ENCODE data around the gene TMEM150B. TPM values are rescaled to one million over a fixed set of nuclear protein-coding genes. Genes with fewer than 3 reads are reported as not detected.

The TMEM150B gene
- total RNA-seq, 2 donors from 2014 or later = 0.67 to 2.7 TPM

- Mint-ChIP-seq H3K4me1 (ENCODE audit: low read depth in 2 of 2) (peaks cover 10 to 24% of the 10 kb centered on the region in 2 donors), H3K4me3 (no peak overlapping the region), H3K27me3 (peaks cover 21 to 26% of the 10 kb centered on the region in 2 donors), H3K9me3 (no peaks in the 10 kb centered on the region), H3K36me3 (no peaks in the 10 kb centered on the region), H3K27ac (peak overlapping the region in 1 of 2 donors; percentile 24)
- no peak for ATAC-seq
- DNase-seq (ENCODE audit: low spot score) = no peak
Measured at GRCh38 chr19:55350620-55351315, 25.6 kb upstream of the TMEM150B start.

DNA sequence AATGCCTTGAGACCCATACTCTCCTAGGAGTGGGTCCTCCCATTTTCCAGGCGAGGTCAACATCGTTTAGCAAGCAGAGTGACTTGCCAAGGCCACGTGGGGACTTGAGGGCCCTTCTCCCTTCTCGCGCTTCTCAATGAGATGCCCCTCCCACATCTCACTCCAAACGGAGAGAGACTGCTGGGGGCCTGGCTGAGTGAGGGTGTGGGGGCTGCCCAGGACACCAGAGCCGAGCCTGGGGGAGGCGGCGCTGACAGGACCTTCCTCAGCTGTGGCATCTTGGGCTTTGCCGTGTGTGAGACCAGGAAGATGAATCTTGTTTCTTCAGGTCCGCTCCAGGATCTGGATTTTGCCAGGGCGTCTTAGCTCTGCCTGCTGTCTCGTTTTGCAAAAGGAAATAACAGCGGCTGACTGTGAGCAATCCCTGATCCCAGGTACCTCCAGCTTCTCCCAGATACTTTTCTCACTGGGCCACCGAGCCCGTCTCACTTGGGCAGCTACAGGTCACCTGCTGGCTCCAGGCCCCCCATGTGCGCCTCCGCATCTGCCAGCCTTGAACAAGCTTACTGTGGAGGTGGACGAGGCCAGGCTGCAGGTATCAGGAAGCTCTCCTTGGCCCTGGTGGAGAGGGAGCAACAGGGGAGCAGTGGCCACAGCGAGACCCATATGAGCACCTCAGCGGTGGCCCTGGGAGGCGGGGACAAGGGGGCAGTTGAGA, 23.3 kb upstream of the TMEM150B start:
- Mint-ChIP-seq H3K4me1 (ENCODE audit: low read depth in 2 of 2) (peaks cover 10 to 24% of the 10 kb centered on the region in 2 donors), H3K9me3 (no peaks in the 10 kb centered on the region), H3K36me3 (no peaks in the 10 kb centered on the region), H3K4me3 (no peak overlapping the region), H3K27me3 (peaks cover 21 to 26% of the 10 kb centered on the region in 2 donors), H3K27ac (no peak overlapping the region)
- ATAC-seq (no peak), DNase-seq (ENCODE audit: low spot score) (no peak)

GRCh38 chr19:55347442-55348009, 22.4 kb upstream of the TMEM150B start:
- no peaks in the 10 kb centered on the region for H3K9me3 Mint-ChIP-seq
- ATAC-seq (no peak), DNase-seq (ENCODE audit: low spot score) (no peak)
- peaks cover under 1 to 14% of the 10 kb centered on the region in 2 donors for H3K4me1 Mint-ChIP-seq (ENCODE audit: low read depth in 2 of 2)
- H3K27me3 Mint-ChIP-seq = peaks cover 14 to 17% of the 10 kb centered on the region in 2 donors
- H3K27ac Mint-ChIP-seq = no peak overlapping the region
- no peak overlapping the region for H3K4me3 Mint-ChIP-seq
- H3K36me3 Mint-ChIP-seq = no peaks in the 10 kb centered on the region

DNA sequence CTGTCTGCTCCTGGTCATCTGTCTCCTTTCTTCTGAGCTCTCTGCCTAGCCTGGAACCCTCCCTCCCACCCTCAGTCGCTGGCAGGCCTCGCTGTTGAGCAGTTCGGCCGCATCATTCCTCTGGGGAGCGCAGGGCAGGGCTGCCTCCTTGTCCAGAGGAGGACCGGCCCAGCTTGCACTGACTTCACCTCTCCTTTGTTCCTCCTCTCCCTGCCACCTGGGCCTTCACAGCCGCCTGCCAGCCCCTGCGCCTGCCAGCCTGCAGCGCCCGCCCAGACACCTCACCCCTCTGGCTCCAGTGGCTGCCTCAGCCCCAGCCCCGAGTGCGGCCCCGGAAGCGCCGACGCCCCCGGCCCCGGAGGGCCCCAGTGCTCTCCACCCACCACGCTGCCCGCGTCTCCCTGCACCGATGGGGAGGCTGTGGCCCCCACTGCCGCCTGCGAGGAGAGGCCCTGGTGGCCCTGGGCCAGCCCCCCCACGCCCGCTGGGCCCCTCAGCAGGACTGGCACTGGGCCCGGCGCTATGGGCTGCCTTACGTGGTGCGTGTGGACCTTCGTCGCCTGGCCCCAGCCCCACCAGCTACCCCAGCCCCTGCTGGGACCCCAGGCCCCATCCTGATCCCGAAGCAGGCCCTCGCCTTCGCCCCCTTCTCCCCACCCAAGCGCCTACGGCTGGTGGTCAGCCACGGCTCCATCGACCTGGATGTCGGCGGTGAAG, 21.7 kb upstream of the TMEM150B start:
- Mint-ChIP-seq H3K27ac (no peak overlapping the region), H3K9me3 (no peaks in the 10 kb centered on the region), H3K4me1 (ENCODE audit: low read depth in 2 of 2) (peaks cover 0 to 11% of the 10 kb centered on the region in 2 donors), H3K4me3 (no peak overlapping the region), H3K27me3 (peaks cover 9 to 10% of the 10 kb centered on the region in 2 donors), H3K36me3 (no peaks in the 10 kb centered on the region)
- DNase-seq (ENCODE audit: low spot score) (no peak), ATAC-seq (no peak)

DNA sequence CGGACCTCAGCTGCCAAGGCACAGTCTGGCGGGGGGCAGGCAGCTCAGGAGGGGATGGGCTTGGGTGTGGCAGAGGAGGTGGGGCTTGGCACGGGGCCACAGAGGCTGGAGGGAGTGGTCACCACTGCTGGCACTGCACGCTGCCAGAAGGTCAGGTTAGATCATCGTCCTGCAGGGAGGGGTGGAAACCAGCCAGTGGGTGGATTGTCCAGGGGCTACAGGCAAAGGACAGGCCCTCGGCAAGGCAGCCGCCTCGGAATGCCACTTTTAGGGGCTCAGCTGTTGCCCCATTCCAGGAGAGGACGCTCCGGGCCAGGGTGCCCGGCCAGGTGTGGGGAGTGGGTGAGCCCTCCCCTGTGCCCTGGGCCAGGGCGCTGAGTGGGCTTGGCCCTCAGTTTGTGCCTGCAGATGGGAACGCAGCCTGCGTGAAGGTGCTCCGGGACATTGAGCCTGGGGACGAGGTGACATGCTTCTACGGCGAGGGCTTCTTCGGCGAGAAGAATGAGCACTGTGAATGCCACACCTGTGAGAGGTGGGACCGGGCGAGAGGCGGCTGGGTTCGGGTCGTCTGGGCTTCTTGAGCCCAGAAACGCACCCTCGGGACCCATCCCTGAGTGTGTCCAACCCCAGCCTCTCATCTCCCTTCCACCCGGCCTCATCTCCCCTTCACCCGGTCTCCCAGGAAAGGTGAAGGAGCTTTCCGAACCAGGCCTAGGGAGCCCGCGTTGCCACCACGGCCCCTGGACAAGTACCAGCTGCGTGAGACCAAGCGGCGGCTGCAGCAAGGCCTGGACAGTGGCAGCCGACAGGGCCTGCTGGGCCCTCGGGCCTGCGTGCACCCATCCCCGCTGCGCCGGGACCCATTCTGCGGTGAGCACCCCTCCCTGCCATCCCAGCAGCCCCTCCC, 20.9 kb upstream of the TMEM150B start:
- H3K4me3 Mint-ChIP-seq = no peak overlapping the region

GRCh38 chr19:55345101-55345817, 20.1 kb upstream of the TMEM150B start:
- ATAC-seq = no peak

More for the DNA sequence above, 20.9 kb upstream of the TMEM150B start:
- no peaks in the 10 kb centered on the region for H3K36me3 Mint-ChIP-seq
- ATAC-seq (no peak), DNase-seq (ENCODE audit: low spot score) (no peak)
- H3K9me3 Mint-ChIP-seq = no peaks in the 10 kb centered on the region
- H3K27me3 Mint-ChIP-seq = peaks cover under 1 to 2% of the 10 kb centered on the region in 2 donors
- H3K4me1 Mint-ChIP-seq (ENCODE audit: low read depth in 2 of 2) = peaks cover 4 to 7% of the 10 kb centered on the region in 2 donors
- no peak overlapping the region for H3K27ac Mint-ChIP-seq

DNA sequence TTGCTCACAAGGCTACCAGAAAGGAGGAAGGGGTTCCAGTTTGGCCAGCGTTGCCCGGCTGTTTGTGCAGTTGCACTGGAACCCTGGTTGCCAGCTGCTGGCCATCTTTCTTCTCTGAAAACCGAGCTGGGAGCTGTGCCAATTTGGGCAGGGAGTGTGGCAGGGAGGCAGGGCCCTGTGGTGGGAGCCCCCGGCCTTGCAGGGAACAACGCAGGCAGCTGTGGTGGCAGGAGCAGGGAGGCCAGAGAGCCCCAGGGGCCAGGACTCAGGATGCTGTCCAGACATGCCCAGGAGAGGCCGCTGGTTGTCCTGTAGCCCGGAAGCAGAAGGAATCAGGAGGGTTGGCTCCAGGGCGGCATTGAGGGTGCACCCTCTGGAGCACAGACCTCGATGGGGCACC, 19.3 kb upstream of the TMEM150B start:
- DNase-seq (ENCODE audit: low spot score) (no peak), ATAC-seq (no peak)
- H3K36me3 Mint-ChIP-seq = no peaks in the 10 kb centered on the region
- H3K4me3 Mint-ChIP-seq = no peak overlapping the region
- H3K27me3 Mint-ChIP-seq = no peaks in the 10 kb centered on the region
- peaks cover 9 to 13% of the 10 kb centered on the region in 2 donors for H3K4me1 Mint-ChIP-seq (ENCODE audit: low read depth in 2 of 2)
- no peaks in the 10 kb centered on the region for H3K9me3 Mint-ChIP-seq
- H3K27ac Mint-ChIP-seq = no peak overlapping the region

More at GRCh38 chr19:55345101-55345817, 20.1 kb upstream of the TMEM150B start:
- DNase-seq (ENCODE audit: low spot score) = no peak
- no peaks in the 10 kb centered on the region for H3K9me3 Mint-ChIP-seq
- peaks cover 4 to 10% of the 10 kb centered on the region in 2 donors for H3K4me1 Mint-ChIP-seq (ENCODE audit: low read depth in 2 of 2)
- no peaks in the 10 kb centered on the region for H3K36me3 Mint-ChIP-seq
- no peak overlapping the region for H3K4me3 Mint-ChIP-seq
- no peaks in the 10 kb centered on the region for H3K27me3 Mint-ChIP-seq
- H3K27ac Mint-ChIP-seq = no peak overlapping the region

GRCh38 chr19:55341595-55342531, 16.7 kb upstream of the TMEM150B start:
- peaks cover 0 to 3% of the 10 kb centered on the region in 2 donors for H3K27me3 Mint-ChIP-seq
- no peak for ATAC-seq
- peak overlapping the region; percentile 95 for H3K4me3 Mint-ChIP-seq
- no peaks in the 10 kb centered on the region for H3K9me3 Mint-ChIP-seq
- H3K36me3 Mint-ChIP-seq = no peaks in the 10 kb centered on the region
- H3K4me1 Mint-ChIP-seq (ENCODE audit: low read depth in 2 of 2) = peaks cover 20 to 22% of the 10 kb centered on the region in 2 donors
- DNase-seq (ENCODE audit: low spot score) = no peak
- H3K27ac Mint-ChIP-seq = no peak overlapping the region

GRCh38 chr19:55341171-55341588, 16.0 kb upstream of the TMEM150B start:
- no peaks in the 10 kb centered on the region for H3K36me3 Mint-ChIP-seq
- no peak for ATAC-seq

DNA sequence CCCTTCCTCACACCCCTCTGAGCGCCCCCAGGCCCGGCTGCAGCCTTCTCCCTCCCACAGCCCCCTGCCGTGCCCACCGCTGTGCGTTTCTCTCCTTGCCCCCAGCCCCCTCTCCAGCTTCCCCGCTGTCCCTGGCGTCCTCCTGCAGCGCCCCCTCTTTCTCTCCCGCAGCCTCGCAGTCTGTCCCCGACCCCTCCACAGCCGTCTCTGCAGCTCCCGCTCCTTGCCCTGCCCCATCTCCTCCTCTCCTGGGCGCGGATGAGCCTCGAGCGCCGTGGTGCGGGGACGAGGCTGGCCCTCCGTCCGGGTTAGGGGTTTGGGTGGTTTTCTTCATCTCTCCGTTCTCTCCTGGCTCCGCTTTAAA, 15.6 kb upstream of the TMEM150B start:
- Mint-ChIP-seq H3K4me3 (peak overlapping the region; percentile 95), H3K27ac (peak overlapping the region; percentile 95 to 97), H3K9me3 (no peaks in the 10 kb centered on the region), H3K4me1 (ENCODE audit: low read depth in 2 of 2) (peaks cover 20 to 22% of the 10 kb centered on the region in 2 donors), H3K27me3 (peaks cover 0 to 11% of the 10 kb centered on the region in 2 donors), H3K36me3 (no peaks in the 10 kb centered on the region)
- ATAC-seq (no peak), DNase-seq (ENCODE audit: low spot score) (no peak)

More at GRCh38 chr19:55341171-55341588, 16.0 kb upstream of the TMEM150B start:
- no peak for DNase-seq (ENCODE audit: low spot score)
- Mint-ChIP-seq H3K27me3 (peaks cover 0 to 7% of the 10 kb centered on the region in 2 donors), H3K27ac (peak overlapping the region; percentile 95 to 97), H3K4me1 (ENCODE audit: low read depth in 2 of 2) (peaks cover 20 to 22% of the 10 kb centered on the region in 2 donors), H3K9me3 (no peaks in the 10 kb centered on the region), H3K4me3 (peak overlapping the region; percentile 95)

DNA sequence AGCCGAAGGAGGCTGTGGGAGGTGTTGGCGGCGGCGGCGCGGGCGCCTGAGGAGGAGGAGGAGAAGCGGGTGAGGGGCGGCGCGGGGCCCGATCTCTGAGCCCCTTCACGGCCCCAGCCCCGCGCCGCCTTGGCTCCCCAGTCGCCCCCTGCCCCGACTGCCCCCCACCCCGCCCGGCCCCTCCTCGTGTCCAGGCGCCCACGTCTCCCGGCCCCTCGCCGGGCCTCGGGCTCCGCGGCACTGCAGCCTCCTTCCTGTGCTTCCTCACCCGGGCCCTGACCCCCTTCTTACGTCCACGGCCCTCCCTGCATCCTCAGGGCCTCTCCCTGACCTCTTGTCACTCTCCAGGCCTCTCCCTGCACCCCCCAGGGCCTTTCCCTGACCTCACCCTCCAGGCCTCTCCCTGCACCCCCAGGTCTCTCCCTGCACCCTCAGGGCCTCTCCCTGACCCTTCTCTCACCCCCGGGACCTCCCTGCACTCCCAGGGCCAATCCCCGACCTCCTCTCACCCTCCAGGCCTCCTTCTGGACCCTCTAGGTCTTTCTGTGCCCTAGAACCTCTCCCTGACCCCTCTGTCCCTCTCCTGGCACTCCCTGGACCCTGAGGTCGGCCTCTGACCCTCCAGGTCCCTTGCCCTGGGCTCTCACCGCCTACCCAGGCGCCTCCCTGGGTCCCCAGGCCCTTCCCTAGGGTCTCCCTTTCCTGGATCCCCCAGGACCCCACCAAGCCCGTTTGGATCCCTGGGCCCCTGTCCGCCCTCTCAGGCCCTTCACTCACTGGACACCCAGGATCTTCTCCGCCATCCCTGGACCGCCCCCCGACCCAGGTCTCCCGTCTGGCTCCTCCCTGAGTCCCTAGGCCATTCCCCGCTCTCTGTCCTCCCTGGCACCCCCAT, 15.0 kb upstream of the TMEM150B start:
- H3K27me3 Mint-ChIP-seq = peaks cover 0 to 11% of the 10 kb centered on the region in 2 donors
- no peaks in the 10 kb centered on the region for H3K9me3 Mint-ChIP-seq
- peak overlapping the region; percentile 95 for H3K4me3 Mint-ChIP-seq
- no peak for ATAC-seq
- H3K36me3 Mint-ChIP-seq = no peaks in the 10 kb centered on the region
- H3K27ac Mint-ChIP-seq = peak overlapping the region; percentile 95 to 97
- no peak for DNase-seq (ENCODE audit: low spot score)
- peaks cover 20 to 22% of the 10 kb centered on the region in 2 donors for H3K4me1 Mint-ChIP-seq (ENCODE audit: low read depth in 2 of 2)
